K562 (cell line): ENCODE results near the gene CD70. TPM values are rescaled to one million over a fixed set of nuclear protein-coding genes. Genes with fewer than 3 reads are reported as not detected.

ENCODE experiments used
- CTBP1 ChIP-seq: fragments of 450-650 bp; IDR thresholded peaks from 2 replicates; pipeline ENCODE4 v1.6.1; 2016; ENCODE audit warnings: borderline replicate concordance
- CXXC5 ChIP-seq: fragments of 250-450 bp; sonication (Bioruptor Pico); IDR thresholded peaks from 2 replicates; pipeline ENCODE4 v1.8.0; 2022; ENCODE audit warnings: inconsistent platforms, mild to moderate bottlenecking, moderate library complexity
- DPF2 ChIP-seq: fragments of 450-650 bp; IDR thresholded peaks from 2 replicates; pipeline ENCODE4 v1.6.1; 2016
- E2F6 ChIP-seq, 2 experiments: IDR thresholded peaks; 2 replicates each; pipeline ENCODE4 v1.6.1; 2011; ENCODE audit warnings: borderline replicate concordance in 1 of 2, control low read depth in 1 of 2, low read depth in 1 of 2, low read length in 1 of 2, mild to moderate bottlenecking in 1 of 2, mixed read lengths in 1 of 2, moderate library complexity in 1 of 2; ENCODE audit not compliant: insufficient read depth in 1 of 2, insufficient read length in 1 of 2, poor library complexity in 1 of 2, severe bottlenecking in 1 of 2; ENCODE audit errors: extremely low read depth in 1 of 2
- EP300 ChIP-seq: IDR thresholded peaks from 2 replicates; pipeline ENCODE4 v1.6.1; 2012; ENCODE audit warnings: low read length, improper control_type of control experiment
- KDM2B ChIP-seq: fragments of 250-450 bp; sonication (Bioruptor Pico); IDR thresholded peaks from 2 replicates; pipeline ENCODE4 v1.8.0; 2021; ENCODE audit warnings: mild to moderate bottlenecking, moderate library complexity
- KLF6 ChIP-seq: fragments of 250-450 bp; sonication (Bioruptor Pico); IDR thresholded peaks from 2 replicates; pipeline ENCODE4 v1.4.0; 2020; ENCODE audit warnings: mild to moderate bottlenecking, moderate library complexity, borderline replicate concordance
- MCM3 ChIP-seq: fragments of 450-650 bp; IDR thresholded peaks from 2 replicates; pipeline ENCODE4 v1.6.1; 2016
- MEF2A ChIP-seq: IDR thresholded peaks from 2 replicates; pipeline ENCODE4 v1.6.1; 2011; ENCODE audit warnings: low read depth, mild to moderate bottlenecking, low read length, moderate library complexity; ENCODE audit not compliant: control insufficient read depth
- MEIS2 ChIP-seq: fragments of 450-650 bp; IDR thresholded peaks from 2 replicates; pipeline ENCODE4 v1.6.1; 2014; ENCODE audit warnings: mild to moderate bottlenecking; ENCODE audit not compliant: partially characterized antibody
- NR2C2 ChIP-seq, 2 experiments: fragments of 200-800 bp in 1 of 2; sonication (Bioruptor generic) in 1 of 2; sonication (generic) in 1 of 2; formaldehyde crosslinking in 1 of 2; IDR thresholded peaks; 2 replicates each; pipeline versions ENCODE4 v1.6.1 to v1.8.0; 2016 to 2022; ENCODE audit warnings: mild to moderate bottlenecking in 1 of 2, missing compliant biosample characterization in 1 of 2, missing genetic modification characterization in 1 of 2, missing genetic modification reagents in 1 of 2
- RAD51 ChIP-seq: fragments of 450-650 bp; IDR thresholded peaks from 2 replicates; pipeline ENCODE4 v1.7.1; 2016; ENCODE audit warnings: low read depth, mild to moderate bottlenecking, borderline replicate concordance
- SIN3B ChIP-seq: fragments of 450-650 bp; IDR thresholded peaks from 2 replicates; pipeline ENCODE4 v1.6.1; 2017; ENCODE audit warnings: low read depth, mild to moderate bottlenecking, moderate library complexity
- SMARCA4 ChIP-seq: fragments of 450-650 bp; IDR thresholded peaks from 2 replicates; pipeline ENCODE4 v1.6.1; 2016
- TRIM24 ChIP-seq, 2 experiments: fragments of 450-650 bp; IDR thresholded peaks; 2 replicates each; pipeline ENCODE4 v1.6.1; 2016
- ZNF143 ChIP-seq: sonication (generic); formaldehyde crosslinking; IDR thresholded peaks from 2 replicates; pipeline ENCODE4 v1.9.0; 2022; ENCODE audit warnings: mild to moderate bottlenecking, missing genetic modification reagents
- ZNF407 ChIP-seq: fragments of 450-650 bp; IDR thresholded peaks from 2 replicates; pipeline ENCODE4 v1.6.1; 2016; ENCODE audit warnings: low read depth
- ZNF76 ChIP-seq: fragments of 250-450 bp; sonication (Bioruptor Pico); IDR thresholded peaks from 2 replicates; pipeline ENCODE4 v1.4.0; 2020; ENCODE audit warnings: mild to moderate bottlenecking, moderate library complexity, borderline replicate concordance
- polyA plus RNA-seq, 8 experiments: library from polyadenylated mRNA; depleted of rRNA in 4 of 8; stranded (reverse) in 5 of 8; unstranded in 3 of 8; fragments of >200 nt; fragmentation: Nextera tagmentation in 2 of 8; fragmentation: Illumina TruSeq in 1 of 8; extraction: Ambion mirVana in 2 of 8; extraction: Trizol in 1 of 8; gene quantifications; 2 replicates each; pipeline versions ENCODE4 v1.2.1 to v1.2.3, GENCODE V29; 2011 to 2014; ENCODE audit warnings: inconsistent platforms in 1 of 8, missing spikeins in 1 of 8
- total RNA-seq, 7 experiments: library from RNA; depleted of rRNA in 6 of 7; stranded (reverse); fragments of >200 nt in 6 of 7; fragmentation: Illumina TruSeq in 2 of 7; extraction: Trizol in 2 of 7; gene quantifications; 2 replicates each; pipeline versions ENCODE4 v1.2.1 to v1.2.3, GENCODE V29; 2011 to 2021; ENCODE audit warnings: low replicate concordance in 1 of 7

Gene CD70
- total and polyA plus RNA-seq, 9 of the 15 experiments (the other 6 are each of a cell fraction or from before 2014, with no cell fraction given), result 0.06 to 0.58 (median 0.33) TPM; not detected in 4

GRCh38 chr19:6576869-6577475 lies 14.0 kb downstream of the CD70 start (continued):
- TF ChIP-seq E2F6 (IDR thresholded peaks at IDR 0.05; ENCODE audit: borderline replicate concordance in 1 of 2, extremely low read depth in 1 of 2, insufficient read depth in 1 of 2, insufficient read length in 1 of 2, low read depth in 1 of 2, low read length in 1 of 2, poor library complexity in 1 of 2, severe bottlenecking in 1 of 2), result no peak
- peak; percentile 47 to 48; a peak in 2 of 4 replicates for TF ChIP-seq TRIM24 (IDR thresholded peaks at IDR 0.05)
- no peak for TF ChIP-seq RAD51
- no peak for TF ChIP-seq KDM2B
- TF ChIP-seq SIN3B, result no peak
- 0 out of 2 replicates have a peak, but pooled peaks have one; percentile 8 for TF ChIP-seq CTBP1
- TF ChIP-seq CXXC5 (CRISPR knock-in tag), result peak; percentile 39; the same call in 1 of the 2 replicates
- TF ChIP-seq EP300, result peak; percentile 41; the same call in 1 of the 2 replicates
- TF ChIP-seq MEIS2, result peak; percentile 94
- no peak for TF ChIP-seq ZNF76 (CRISPR knock-in tag)
- TF ChIP-seq NR2C2 (CRISPR knock-in tag; IDR thresholded peaks at IDR 0.05), result no peak
- no peak for TF ChIP-seq NR2C2 (tag; IDR thresholded peaks at IDR 0.05)
- TF ChIP-seq MCM3, result no peak
- TF ChIP-seq ZNF143, result no peak
- TF ChIP-seq ZNF407, result no peak
- peak; percentile 49; the same call in 1 of the 2 replicates for TF ChIP-seq DPF2
- TF ChIP-seq SMARCA4, result 0 out of 2 replicates have a peak, but pooled peaks have one; percentile 30
- TF ChIP-seq KLF6 (CRISPR knock-in tag), result no peak
- no peak for TF ChIP-seq MEF2A
